ENCODE data around the gene CTPS1. TPM values are rescaled to one million over a fixed set of nuclear protein-coding genes. Genes with fewer than 3 reads are reported as not detected.

Gene CTPS1
- total and polyA plus RNA-seq, 2 donors (not counting 1 experiment from before 2014, with no cell fraction given), result 12.1 to 26.5 TPM

GRCh38 chr1:41038110-41038509, 58.6 kb downstream of the CTPS1 start:
- H3K36me3 ChIP-seq (ENCODE audit: control insufficient read depth, insufficient read depth, low read length), result no peaks in the 10 kb centered on the region
- no peak overlapping the region for H3K4me2 ChIP-seq (ENCODE audit: extremely low read depth, insufficient read depth, low read length)
- TF ChIP-seq CTCF (conservative IDR thresholded peaks at IDR 0.05 in 1 of 2, IDR thresholded peaks at IDR 0.05 in 1 of 2; ENCODE audit: low read depth in 1 of 2, low read length in 2 of 2) (peak in 1 of 2 donors; percentile 38), EZH2 (IDR thresholded peaks at IDR 0.05; ENCODE audit: low read length, missing control alignments) (no peak)
- no peak overlapping the region for H3K27ac ChIP-seq (ENCODE audit: insufficient read depth, low read length)
- H3K79me2 ChIP-seq (ENCODE audit: control insufficient read depth, insufficient read depth, low read length), result no peaks in the 10 kb centered on the region
- H3K9ac ChIP-seq (ENCODE audit: insufficient read depth, low read length), result no peak overlapping the region
- H4K20me1 ChIP-seq (ENCODE audit: control insufficient read depth, extremely low read depth, insufficient read depth, low read length), result no peaks in the 10 kb centered on the region
- no peaks in the 10 kb centered on the region for H3K4me1 ChIP-seq (ENCODE audit: control insufficient read depth, extremely low read depth, insufficient read depth, low read length)
- no peak overlapping the region for H3K4me3 ChIP-seq (replicated peaks in 1 of 4; ENCODE audit: control extremely low read depth in 1 of 4, insufficient read depth in 1 of 4, low read depth in 3 of 4, low read length in 4 of 4)
- no peaks in the 10 kb centered on the region for H3K9me3 ChIP-seq (ENCODE audit: control insufficient read depth, insufficient read depth, low read depth, low read length)
- DNase-seq (ENCODE audit: low read depth in 2 of 2), result peak in 1 of 2 donors; percentile 22
- H2AFZ ChIP-seq (ENCODE audit: low read length), result no peak overlapping the region
- no peaks in the 10 kb centered on the region for H3K27me3 ChIP-seq (ENCODE audit: control insufficient read depth, insufficient read depth, low read length)

GRCh38 chr1:41041614-41042270, 62.2 kb downstream of the CTPS1 start:
- no peak overlapping the region for H2AFZ ChIP-seq (ENCODE audit: low read length)
- no peaks in the 10 kb centered on the region for H4K20me1 ChIP-seq (ENCODE audit: control insufficient read depth, extremely low read depth, insufficient read depth, low read length)
- H3K79me2 ChIP-seq (ENCODE audit: control insufficient read depth, insufficient read depth, low read length), result no peaks in the 10 kb centered on the region
- H3K27me3 ChIP-seq (ENCODE audit: control insufficient read depth, insufficient read depth, low read length), result no peaks in the 10 kb centered on the region
- no peak for TF ChIP-seq EZH2 (IDR thresholded peaks at IDR 0.05; ENCODE audit: low read length, missing control alignments)
- no peak for TF ChIP-seq CTCF (conservative IDR thresholded peaks at IDR 0.05 in 1 of 2, IDR thresholded peaks at IDR 0.05 in 1 of 2; ENCODE audit: low read depth in 1 of 2, low read length in 2 of 2)
- no peak overlapping the region for H3K27ac ChIP-seq (ENCODE audit: insufficient read depth, low read length)
- no peak overlapping the region for H3K4me2 ChIP-seq (ENCODE audit: extremely low read depth, insufficient read depth, low read length)
- H3K4me1 ChIP-seq (ENCODE audit: control insufficient read depth, extremely low read depth, insufficient read depth, low read length), result no peaks in the 10 kb centered on the region
- peaks cover 2% of the 10 kb centered on the region for H3K36me3 ChIP-seq (ENCODE audit: control insufficient read depth, insufficient read depth, low read length)
- no peak overlapping the region for H3K4me3 ChIP-seq (replicated peaks in 1 of 4; ENCODE audit: control extremely low read depth in 1 of 4, insufficient read depth in 1 of 4, low read depth in 3 of 4, low read length in 4 of 4)
- H3K9ac ChIP-seq (ENCODE audit: insufficient read depth, low read length), result no peak overlapping the region
- no peaks in the 10 kb centered on the region for H3K9me3 ChIP-seq (ENCODE audit: control insufficient read depth, insufficient read depth, low read depth, low read length)
- peak in 1 of 2 donors; percentile 34 for DNase-seq (ENCODE audit: low read depth in 2 of 2)

GRCh38 chr1:41044187-41044586, 64.7 kb downstream of the CTPS1 start:
- H3K4me2 ChIP-seq (ENCODE audit: extremely low read depth, insufficient read depth, low read length), result no peak overlapping the region
- H2AFZ ChIP-seq (ENCODE audit: low read length), result no peak overlapping the region
- H3K9me3 ChIP-seq (ENCODE audit: control insufficient read depth, insufficient read depth, low read depth, low read length), result no peaks in the 10 kb centered on the region
- H3K36me3 ChIP-seq (ENCODE audit: control insufficient read depth, insufficient read depth, low read length), result peaks cover 6% of the 10 kb centered on the region
- H3K79me2 ChIP-seq (ENCODE audit: control insufficient read depth, insufficient read depth, low read length), result no peaks in the 10 kb centered on the region
- no peaks in the 10 kb centered on the region for H4K20me1 ChIP-seq (ENCODE audit: control insufficient read depth, extremely low read depth, insufficient read depth, low read length)
- no peaks in the 10 kb centered on the region for H3K4me1 ChIP-seq (ENCODE audit: control insufficient read depth, extremely low read depth, insufficient read depth, low read length)
- no peaks in the 10 kb centered on the region for H3K27me3 ChIP-seq (ENCODE audit: control insufficient read depth, insufficient read depth, low read length)
- no peak overlapping the region for H3K4me3 ChIP-seq (replicated peaks in 1 of 4; ENCODE audit: control extremely low read depth in 1 of 4, insufficient read depth in 1 of 4, low read depth in 3 of 4, low read length in 4 of 4)
- DNase-seq (ENCODE audit: low read depth in 2 of 2), result no peak
- no peak overlapping the region for H3K9ac ChIP-seq (ENCODE audit: insufficient read depth, low read length)
- no peak for TF ChIP-seq CTCF (conservative IDR thresholded peaks at IDR 0.05 in 1 of 2, IDR thresholded peaks at IDR 0.05 in 1 of 2; ENCODE audit: low read depth in 1 of 2, low read length in 2 of 2)
- no peak for TF ChIP-seq EZH2 (IDR thresholded peaks at IDR 0.05; ENCODE audit: low read length, missing control alignments)
- H3K27ac ChIP-seq (ENCODE audit: insufficient read depth, low read length), result no peak overlapping the region

Measured in fibroblast of lung (primary cell).